ENCODE data around the gene LCMT2.

DNA sequence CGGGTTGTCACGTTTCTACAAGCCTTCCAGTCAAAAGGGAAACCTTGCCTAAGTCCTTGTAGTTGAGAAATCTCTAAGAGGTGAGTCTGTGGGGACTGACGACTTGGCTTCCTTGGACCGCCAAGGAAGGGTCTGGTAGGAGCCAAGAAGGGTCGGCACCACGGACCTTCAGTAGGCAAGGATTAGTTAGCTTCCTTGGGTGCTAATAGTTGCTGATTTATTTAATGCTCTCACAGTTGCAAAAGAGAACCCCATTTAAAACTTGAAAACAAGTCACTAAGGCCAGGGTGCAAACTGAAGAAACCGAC lies 361 bp upstream of the LCMT2 start:
- TF ChIP-seq, protein P1, sequence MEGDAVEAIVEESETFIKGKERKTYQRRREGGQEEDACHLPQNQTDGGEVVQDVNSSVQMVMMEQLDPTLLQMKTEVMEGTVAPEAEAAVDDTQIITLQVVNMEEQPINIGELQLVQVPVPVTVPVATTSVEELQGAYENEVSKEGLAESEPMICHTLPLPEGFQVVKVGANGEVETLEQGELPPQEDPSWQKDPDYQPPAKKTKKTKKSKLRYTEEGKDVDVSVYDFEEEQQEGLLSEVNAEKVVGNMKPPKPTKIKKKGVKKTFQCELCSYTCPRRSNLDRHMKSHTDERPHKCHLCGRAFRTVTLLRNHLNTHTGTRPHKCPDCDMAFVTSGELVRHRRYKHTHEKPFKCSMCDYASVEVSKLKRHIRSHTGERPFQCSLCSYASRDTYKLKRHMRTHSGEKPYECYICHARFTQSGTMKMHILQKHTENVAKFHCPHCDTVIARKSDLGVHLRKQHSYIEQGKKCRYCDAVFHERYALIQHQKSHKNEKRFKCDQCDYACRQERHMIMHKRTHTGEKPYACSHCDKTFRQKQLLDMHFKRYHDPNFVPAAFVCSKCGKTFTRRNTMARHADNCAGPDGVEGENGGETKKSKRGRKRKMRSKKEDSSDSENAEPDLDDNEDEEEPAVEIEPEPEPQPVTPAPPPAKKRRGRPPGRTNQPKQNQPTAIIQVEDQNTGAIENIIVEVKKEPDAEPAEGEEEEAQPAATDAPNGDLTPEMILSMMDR (IDR thresholded peaks at IDR 0.05) = no peak
- TF ChIP-seq POLR2A (IDR thresholded peaks at IDR 0.05) = no peak

Measured in lower leg skin (tissue), 3 donors.